ENCODE data around the gene MSX2.

The MSX2 gene

DNA sequence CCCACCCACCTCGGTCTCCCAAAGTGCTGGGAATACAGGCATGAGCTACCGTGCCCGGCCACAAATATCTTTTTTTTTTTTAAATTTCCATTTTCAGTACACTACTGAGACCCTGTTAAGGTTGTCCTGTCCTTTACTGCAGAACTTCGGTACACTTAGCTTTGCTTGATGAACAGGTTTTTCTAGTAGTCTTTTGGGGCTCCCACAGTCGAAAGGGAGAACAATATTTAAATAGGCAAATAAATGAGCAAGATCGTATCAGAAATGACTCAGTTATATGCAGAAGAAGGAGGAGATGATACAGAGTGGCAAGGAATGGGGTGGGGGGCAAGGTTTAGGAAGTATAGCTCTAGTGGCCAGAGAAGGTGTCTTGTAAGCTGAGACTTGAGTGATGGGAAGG lies 52.7 kb downstream of the MSX2 start:
- no peak overlapping the region for H3K4me3 ChIP-seq (ENCODE audit: low read depth, low read length)
- CTCF ChIA-PET, result interaction anchor here (1.8 to 7.9 kb wide), 2 partner anchors 18 to 357 kb away, joined by 7 to 46 read pairs; no protein-coding TSS in a partner anchor
- POLR2A ChIA-PET, result no interaction called here
- TF ChIP-seq, protein P1, sequence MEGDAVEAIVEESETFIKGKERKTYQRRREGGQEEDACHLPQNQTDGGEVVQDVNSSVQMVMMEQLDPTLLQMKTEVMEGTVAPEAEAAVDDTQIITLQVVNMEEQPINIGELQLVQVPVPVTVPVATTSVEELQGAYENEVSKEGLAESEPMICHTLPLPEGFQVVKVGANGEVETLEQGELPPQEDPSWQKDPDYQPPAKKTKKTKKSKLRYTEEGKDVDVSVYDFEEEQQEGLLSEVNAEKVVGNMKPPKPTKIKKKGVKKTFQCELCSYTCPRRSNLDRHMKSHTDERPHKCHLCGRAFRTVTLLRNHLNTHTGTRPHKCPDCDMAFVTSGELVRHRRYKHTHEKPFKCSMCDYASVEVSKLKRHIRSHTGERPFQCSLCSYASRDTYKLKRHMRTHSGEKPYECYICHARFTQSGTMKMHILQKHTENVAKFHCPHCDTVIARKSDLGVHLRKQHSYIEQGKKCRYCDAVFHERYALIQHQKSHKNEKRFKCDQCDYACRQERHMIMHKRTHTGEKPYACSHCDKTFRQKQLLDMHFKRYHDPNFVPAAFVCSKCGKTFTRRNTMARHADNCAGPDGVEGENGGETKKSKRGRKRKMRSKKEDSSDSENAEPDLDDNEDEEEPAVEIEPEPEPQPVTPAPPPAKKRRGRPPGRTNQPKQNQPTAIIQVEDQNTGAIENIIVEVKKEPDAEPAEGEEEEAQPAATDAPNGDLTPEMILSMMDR (IDR thresholded peaks at IDR 0.05; ENCODE audit: insufficient read depth, low read length, missing control alignments), result no peak
- no peak for DNase-seq (ENCODE audit: low read depth, low spot score)

GRCh38 chr5:174777583-174777982 lies 53.2 kb downstream of the MSX2 start:
- ChIA-PET CTCF (interaction anchor here (1.8 to 7.9 kb wide), 2 partner anchors 17 to 357 kb away, joined by 7 to 46 read pairs; no protein-coding TSS in a partner anchor), POLR2A (no interaction called here)
- TF ChIP-seq, protein P1 (IDR thresholded peaks at IDR 0.05; ENCODE audit: insufficient read depth, low read length, missing control alignments), result no peak
- no peak for DNase-seq (ENCODE audit: low read depth, low spot score)
- H3K4me3 ChIP-seq (ENCODE audit: low read depth, low read length), result no peak overlapping the region
